Measurements from ENCODE around the gene SNX17.
"Not testable (repeated sequence)": the region's sequence is repeated elsewhere in the genome, so short reads cannot be mapped to it uniquely, and the experiment has no call there.

Gene SNX17, protein sequence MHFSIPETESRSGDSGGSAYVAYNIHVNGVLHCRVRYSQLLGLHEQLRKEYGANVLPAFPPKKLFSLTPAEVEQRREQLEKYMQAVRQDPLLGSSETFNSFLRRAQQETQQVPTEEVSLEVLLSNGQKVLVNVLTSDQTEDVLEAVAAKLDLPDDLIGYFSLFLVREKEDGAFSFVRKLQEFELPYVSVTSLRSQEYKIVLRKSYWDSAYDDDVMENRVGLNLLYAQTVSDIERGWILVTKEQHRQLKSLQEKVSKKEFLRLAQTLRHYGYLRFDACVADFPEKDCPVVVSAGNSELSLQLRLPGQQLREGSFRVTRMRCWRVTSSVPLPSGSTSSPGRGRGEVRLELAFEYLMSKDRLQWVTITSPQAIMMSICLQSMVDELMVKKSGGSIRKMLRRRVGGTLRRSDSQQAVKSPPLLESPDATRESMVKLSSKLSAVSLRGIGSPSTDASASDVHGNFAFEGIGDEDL

DNA sequence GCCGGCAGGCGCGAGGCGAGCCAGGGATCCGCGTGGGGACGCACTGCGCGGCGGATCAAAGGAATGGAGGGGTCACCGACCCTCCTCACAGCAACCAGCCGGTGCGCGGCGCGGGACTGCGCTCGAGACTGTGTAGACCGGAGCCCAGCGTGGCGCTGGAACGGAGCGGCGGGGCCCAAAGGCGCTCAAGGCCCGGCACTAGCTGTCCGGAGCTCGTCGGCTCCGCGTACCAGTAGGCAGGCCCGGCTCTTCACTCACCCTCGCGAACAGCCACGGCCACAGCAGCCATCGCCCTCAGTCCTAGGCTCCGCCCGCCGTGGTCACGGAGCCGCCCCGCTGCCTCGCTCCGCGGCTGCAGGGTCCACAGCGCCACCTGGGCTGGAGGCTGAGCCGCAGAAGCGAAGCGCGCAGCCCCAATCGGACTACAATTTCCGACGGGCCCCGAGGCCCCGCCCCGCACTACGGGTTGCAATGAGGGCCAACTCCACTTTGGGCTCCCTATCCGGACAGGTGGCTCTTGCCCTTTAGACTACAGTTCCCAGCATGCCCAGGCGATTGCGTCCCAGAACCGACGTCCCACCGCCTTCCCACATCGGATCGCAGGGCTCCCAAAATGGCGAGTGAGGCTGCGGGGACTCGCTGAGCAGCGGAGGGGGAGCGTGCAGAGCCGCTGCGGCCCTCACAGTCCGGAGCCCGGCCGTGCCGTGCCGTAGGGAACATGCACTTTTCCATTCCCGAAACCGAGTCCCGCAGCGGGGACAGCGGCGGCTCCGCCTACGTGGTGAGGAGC lies at the start of gene SNX17, which contains the start of gene EIF2B4:
TSS of gene SNX17 (plus strand) at position 591 of the 790 bp plus-strand sequence. CDS start at position 719, 128 bp downstream.
TSS of gene EIF2B4 (minus strand) at position 313 of the 790 bp plus-strand sequence. CDS start at position 289, 24 bp downstream.
- DNase-seq (ENCODE audit: low read depth) = peak; percentile 99

- DNase-seq (ENCODE audit: low read depth) = no peak
These were observed 49.4 kb upstream of the SNX17 start for GRCh38 chr2:27320958-27321543.

DNA sequence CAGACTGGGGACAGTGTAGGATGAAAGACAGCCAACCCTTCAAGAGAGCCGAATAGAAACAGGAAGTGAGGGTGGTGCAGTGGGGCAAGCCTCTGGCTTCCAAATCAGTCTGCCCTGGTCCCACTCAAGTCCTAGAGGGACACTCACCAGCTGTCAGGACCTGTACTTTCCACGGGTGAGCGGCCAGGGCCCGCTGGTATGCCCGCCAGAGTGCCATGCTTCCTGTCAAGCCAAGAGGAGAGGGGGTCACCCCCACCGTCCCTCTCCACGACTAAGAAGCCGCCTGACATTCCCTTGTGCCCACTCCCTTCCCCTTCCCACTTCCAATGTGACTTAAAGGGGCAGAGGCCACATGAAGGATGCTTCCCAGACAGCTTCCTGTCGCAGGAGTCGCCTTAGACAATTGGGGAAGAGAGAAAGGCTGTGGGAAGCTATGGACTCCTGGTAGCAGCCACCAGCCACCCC lies 48.1 kb upstream of the SNX17 start:
- no peak for DNase-seq (ENCODE audit: low read depth)

- peak; percentile 74 for DNase-seq (ENCODE audit: low read depth)
These were observed 47.4 kb upstream of the SNX17 start, which contains the start of gene MPV17 for GRCh38 chr2:27322766-27323595. MPV17 (minus strand) TSS chr2:27323097; CDS start chr2:27322517, 580 bp downstream.

- no peak for DNase-seq (ENCODE audit: low read depth)
These were observed 46.7 kb upstream of the SNX17 start for GRCh38 chr2:27323596-27324285.

- DNase-seq (ENCODE audit: low read depth) = no peak
These were observed 45.7 kb upstream of the SNX17 start for GRCh38 chr2:27324720-27325119.

DNA sequence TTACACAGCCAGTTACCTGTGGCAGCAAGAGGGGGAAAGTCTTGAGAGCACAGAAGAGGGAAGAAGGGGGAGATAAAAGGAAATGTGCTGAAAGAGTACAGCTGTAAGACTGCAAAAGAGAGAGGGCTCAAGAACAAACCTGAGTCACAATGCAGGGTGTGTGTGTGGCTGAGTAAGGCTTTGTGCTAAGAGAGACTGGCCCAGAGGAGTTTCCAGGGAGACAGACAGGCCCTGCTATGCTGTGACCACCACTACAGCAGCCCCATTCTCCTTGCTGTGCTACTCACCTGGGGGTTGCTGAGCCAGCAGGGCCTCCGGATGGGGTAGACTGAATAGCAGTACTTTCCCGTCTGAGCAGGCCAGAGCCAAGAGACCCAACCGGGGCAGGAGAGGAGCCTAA lies 35.1 kb upstream of the SNX17 start:
- no peak for DNase-seq (ENCODE audit: low read depth)

GRCh38 chr2:27336173-27336572 lies 34.2 kb upstream of the SNX17 start:
- no peak for DNase-seq (ENCODE audit: low read depth)

DNA sequence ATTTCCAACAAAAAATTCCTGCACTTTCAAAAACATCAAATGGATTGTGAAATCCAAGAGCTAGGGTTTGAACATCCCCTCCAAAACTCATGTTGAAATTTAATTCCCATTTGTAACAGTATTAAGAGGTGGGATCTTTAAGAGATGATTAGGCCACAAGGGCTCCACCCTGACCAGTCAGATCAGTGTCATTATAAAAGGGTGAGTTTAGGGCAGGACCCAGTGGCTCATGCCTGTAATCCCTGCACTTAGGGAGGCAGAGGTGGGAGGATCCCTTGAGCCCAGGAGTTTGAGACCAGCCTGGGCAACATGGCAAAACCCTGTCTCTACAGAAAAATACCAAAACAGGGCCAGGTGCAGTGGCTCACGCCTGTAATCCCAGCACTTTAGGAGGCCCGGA lies 22.8 kb upstream of the SNX17 start:
- DNase-seq (ENCODE audit: low read depth) = no peak

- no peak for DNase-seq (ENCODE audit: low read depth)
These were observed 20.2 kb upstream of the SNX17 start for GRCh38 chr2:27350106-27350693.

- DNase-seq (ENCODE audit: low read depth) = no peak
These were observed 18.4 kb upstream of the SNX17 start for GRCh38 chr2:27351802-27352598.

DNA sequence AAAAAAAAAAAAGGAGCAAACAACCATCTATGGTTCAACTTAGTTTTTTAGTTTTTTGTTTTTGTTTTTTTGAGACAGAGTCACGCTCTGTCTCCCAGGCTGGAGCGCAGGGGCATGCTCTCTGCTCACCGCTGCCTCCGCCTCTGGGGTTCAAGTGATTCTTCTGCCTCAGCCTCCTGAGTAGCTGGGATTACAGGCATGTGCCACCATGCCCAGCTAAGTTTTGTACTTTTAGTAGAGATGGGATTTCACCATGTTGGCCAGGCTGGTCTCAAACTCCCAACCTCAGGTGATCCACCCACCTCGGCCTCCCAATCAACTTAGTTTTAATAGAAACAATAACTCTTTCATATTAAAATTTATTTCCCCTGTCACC lies 17.0 kb upstream of the SNX17 start:
- DNase-seq (ENCODE audit: low read depth) = not testable (repeated sequence)

GRCh38 chr2:27353762-27354596 lies 16.4 kb upstream of the SNX17 start:
- no peak for DNase-seq (ENCODE audit: low read depth)

- no peak for DNase-seq (ENCODE audit: low read depth)
These were observed 15.9 kb upstream of the SNX17 start for GRCh38 chr2:27354597-27354927.

- no peak for DNase-seq (ENCODE audit: low read depth)
These were observed 14.4 kb upstream of the SNX17 start for GRCh38 chr2:27356056-27356381.

GRCh38 chr2:27356382-27357181 lies 13.8 kb upstream of the SNX17 start, which contains the start of gene GTF3C2:
GTF3C2 (minus strand) TSS chr2:27356764; CDS start chr2:27343554, 13,210 bp downstream.
- DNase-seq (ENCODE audit: low read depth) = peak; percentile 86

DNA sequence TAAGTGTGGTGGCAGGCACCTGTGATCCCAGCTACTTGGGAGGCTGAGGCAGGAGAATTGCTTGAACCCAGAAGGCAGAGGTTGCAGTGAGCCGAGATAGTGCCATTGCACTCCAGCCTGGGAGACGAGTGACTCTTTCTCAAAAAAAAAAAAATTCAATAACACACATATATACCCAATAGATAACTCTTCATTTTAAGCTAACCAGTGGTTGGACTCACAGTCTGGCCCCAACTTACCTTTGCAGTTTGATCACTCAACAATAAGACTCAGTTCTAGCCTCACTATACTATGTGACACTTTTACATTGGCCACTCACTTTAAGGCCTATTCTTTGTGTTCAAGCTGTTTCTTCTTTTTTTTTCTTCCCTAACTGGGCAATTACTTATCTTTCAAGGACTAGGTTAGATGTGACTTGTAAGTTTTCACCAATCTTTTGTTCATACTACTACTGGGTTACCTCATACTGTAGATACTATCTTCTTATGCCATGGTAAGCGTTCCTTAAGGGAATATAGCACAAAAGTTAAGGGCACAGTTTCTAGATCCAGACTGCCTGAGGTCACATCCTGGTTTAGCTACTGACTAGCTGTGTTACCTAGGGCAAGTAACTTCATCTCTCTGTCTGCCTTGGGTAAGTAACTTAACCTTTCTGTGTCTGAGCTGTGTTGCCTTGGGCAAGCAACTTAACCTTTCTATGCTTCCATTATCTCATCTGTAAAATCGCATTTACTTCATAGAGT lies 7.6 kb upstream of the SNX17 start:
- DNase-seq (ENCODE audit: low read depth) = no peak
